ENCODE data around the gene CTDSPL.

Gene CTDSPL

GRCh38 chr3:38008971-38009580, 147.4 kb downstream of the CTDSPL start:
- TF ChIP-seq POLR2AphosphoS5 (IDR thresholded peaks at IDR 0.05; ENCODE audit: low read depth) (no peak), REST (IDR thresholded peaks at IDR 0.05; ENCODE audit: insufficient replicate concordance, low read depth) (no peak), GABPA (IDR thresholded peaks at IDR 0.05; ENCODE audit: low read depth) (no peak), SPI1 (IDR thresholded peaks at IDR 0.05; ENCODE audit: borderline replicate concordance, low read depth) (no peak)
- TF ChIP-seq, protein P1, sequence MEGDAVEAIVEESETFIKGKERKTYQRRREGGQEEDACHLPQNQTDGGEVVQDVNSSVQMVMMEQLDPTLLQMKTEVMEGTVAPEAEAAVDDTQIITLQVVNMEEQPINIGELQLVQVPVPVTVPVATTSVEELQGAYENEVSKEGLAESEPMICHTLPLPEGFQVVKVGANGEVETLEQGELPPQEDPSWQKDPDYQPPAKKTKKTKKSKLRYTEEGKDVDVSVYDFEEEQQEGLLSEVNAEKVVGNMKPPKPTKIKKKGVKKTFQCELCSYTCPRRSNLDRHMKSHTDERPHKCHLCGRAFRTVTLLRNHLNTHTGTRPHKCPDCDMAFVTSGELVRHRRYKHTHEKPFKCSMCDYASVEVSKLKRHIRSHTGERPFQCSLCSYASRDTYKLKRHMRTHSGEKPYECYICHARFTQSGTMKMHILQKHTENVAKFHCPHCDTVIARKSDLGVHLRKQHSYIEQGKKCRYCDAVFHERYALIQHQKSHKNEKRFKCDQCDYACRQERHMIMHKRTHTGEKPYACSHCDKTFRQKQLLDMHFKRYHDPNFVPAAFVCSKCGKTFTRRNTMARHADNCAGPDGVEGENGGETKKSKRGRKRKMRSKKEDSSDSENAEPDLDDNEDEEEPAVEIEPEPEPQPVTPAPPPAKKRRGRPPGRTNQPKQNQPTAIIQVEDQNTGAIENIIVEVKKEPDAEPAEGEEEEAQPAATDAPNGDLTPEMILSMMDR (IDR thresholded peaks at IDR 0.05; ENCODE audit: insufficient read depth, low read length), result no peak
- Histone ChIP-seq H3K27me3 (ENCODE audit: insufficient read depth, poor library complexity, severe bottlenecking) (no peaks in the 10 kb centered on the region), H3K27ac (replicated peaks) (no peak overlapping the region), H3K4me3 (replicated peaks; ENCODE audit: insufficient read depth, low read length) (no peak overlapping the region)
- no peak for DNase-seq (ENCODE audit: low read depth in 1 of 2, low spot score in 1 of 2)

DNA sequence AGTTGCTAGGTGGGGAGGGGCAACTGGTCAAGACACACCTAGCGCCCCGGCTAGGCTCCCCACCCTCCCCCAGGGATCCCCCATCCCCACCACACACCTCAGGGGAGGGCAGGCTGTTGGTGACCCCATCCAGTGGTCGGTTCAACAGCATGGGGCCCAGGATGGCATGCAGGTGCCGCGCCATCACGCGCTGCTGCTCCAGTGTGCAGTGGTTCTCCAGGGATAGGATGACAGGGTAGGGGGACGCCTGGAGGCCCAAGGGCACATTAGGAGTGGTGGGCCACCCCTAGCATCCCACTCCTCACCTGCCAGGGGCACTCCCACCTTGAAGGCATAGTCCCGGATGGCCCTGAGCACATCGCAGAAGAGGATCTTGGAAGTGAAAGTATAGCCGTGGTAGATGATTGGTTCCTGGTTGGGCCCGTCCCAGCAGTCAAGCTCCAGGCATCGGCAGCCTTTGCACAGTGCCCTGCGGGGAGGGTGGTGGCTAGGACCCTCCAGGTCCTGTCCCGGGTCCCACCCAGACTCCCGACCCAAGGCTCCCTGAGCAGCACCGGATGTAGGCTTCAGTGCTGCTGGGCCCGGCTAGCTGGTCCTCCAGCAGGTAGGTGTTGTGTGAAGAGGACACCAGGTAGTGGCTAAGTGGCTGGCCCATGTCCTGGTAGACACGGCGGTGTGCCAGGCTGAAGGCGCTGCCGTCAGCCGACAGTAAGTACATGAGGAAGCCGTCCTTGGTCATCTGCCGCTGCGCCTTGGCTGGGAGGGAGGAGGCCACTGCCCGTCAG, 148.3 kb downstream of the CTDSPL start:
- TF ChIP-seq, protein P1 (IDR thresholded peaks at IDR 0.05; ENCODE audit: insufficient read depth, low read length), result no peak
- TF ChIP-seq SPI1 (IDR thresholded peaks at IDR 0.05; ENCODE audit: borderline replicate concordance, low read depth) (no peak), GABPA (IDR thresholded peaks at IDR 0.05; ENCODE audit: low read depth) (no peak), REST (IDR thresholded peaks at IDR 0.05; ENCODE audit: insufficient replicate concordance, low read depth) (no peak), POLR2AphosphoS5 (IDR thresholded peaks at IDR 0.05; ENCODE audit: low read depth) (no peak; the same call in 1 of the 2 replicates)
- Histone ChIP-seq H3K27me3 (ENCODE audit: insufficient read depth, poor library complexity, severe bottlenecking) (no peaks in the 10 kb centered on the region), H3K27ac (replicated peaks) (no peak overlapping the region), H3K4me3 (replicated peaks; ENCODE audit: insufficient read depth, low read length) (no peak overlapping the region)
- no peak for DNase-seq (ENCODE audit: low read depth in 1 of 2, low spot score in 1 of 2)

GRCh38 chr3:38011111-38011510, 149.4 kb downstream of the CTDSPL start:
- no peaks in the 10 kb centered on the region for H3K27me3 ChIP-seq (ENCODE audit: insufficient read depth, poor library complexity, severe bottlenecking)
- DNase-seq (ENCODE audit: low read depth in 1 of 2, low spot score in 1 of 2), result no peak
- H3K27ac ChIP-seq (replicated peaks), result no peak overlapping the region
- H3K4me3 ChIP-seq (replicated peaks; ENCODE audit: insufficient read depth, low read length), result no peak overlapping the region
- TF ChIP-seq POLR2AphosphoS5 (IDR thresholded peaks at IDR 0.05; ENCODE audit: low read depth), result no peak
- no peak for TF ChIP-seq GABPA (IDR thresholded peaks at IDR 0.05; ENCODE audit: low read depth)
- no peak for TF ChIP-seq SPI1 (IDR thresholded peaks at IDR 0.05; ENCODE audit: borderline replicate concordance, low read depth)
- TF ChIP-seq REST (IDR thresholded peaks at IDR 0.05; ENCODE audit: insufficient replicate concordance, low read depth), result no peak
- TF ChIP-seq, protein P1 (IDR thresholded peaks at IDR 0.05; ENCODE audit: insufficient read depth, low read length), result no peak

Data from HL-60 (cell line).